Erythroblast (primary cell): ENCODE measurements around the gene BTK.

Source experiments
- GATA1 ChIP-seq: IDR thresholded peaks from 2 replicates; pipeline ENCODE4 v1.6.1; 2011; ENCODE audit warnings: low read depth, mild to moderate bottlenecking, control low read depth, low read length, moderate library complexity
- POLR2A ChIP-seq: IDR thresholded peaks from 2 replicates; pipeline ENCODE4 v1.6.1; 2011; ENCODE audit warnings: mild to moderate bottlenecking, low read length

DNA sequence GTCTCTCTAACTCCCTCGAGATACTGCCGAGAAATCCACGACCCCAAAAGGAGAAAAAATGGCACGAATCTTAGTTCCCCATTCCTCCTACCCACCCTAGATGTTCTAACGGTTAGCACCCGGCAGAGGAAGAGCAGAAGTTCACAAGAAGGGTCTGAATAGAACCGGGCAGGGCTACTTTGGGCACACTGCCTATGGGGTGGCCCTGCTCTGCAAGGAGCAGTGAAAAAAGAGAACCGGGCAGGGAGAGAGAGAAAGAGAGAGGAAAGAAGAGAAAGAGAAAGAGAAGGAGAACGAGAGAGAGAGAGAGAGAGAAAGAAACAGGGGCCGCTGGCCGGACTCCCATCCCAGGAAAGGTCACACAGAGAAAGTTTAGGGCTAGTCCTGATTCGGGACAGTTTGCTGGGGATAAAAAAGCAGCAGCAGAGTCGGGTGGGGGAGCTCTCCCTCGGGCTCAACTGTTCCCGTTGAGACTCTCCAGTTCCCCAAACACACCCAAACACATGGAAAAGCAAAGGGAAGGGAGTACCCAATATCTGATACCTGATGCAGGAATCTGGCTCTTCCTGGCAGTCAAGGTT is 21.3 kb upstream of the BTK start:
- TF ChIP-seq POLR2A (no peak), GATA1 (no peak)
